HG03575 (cell line): Measurements from ENCODE around the gene FNDC3B.
"Not testable (repeated sequence)": the region's sequence is repeated elsewhere in the genome, so short reads cannot be mapped to it uniquely, and the experiment has no call there.

Experiments
- ATAC-seq: cut with Tn5 transposase; IDR thresholded peaks from one replicate; pipeline ENCODE4 v1.9.1; 2021; ENCODE audit not compliant: unreplicated experiment, insufficient number of reproducible peaks, low FRiP score; ENCODE audit errors: extremely low read depth

FNDC3B gene

GRCh38 chr3:172232579-172233212 is 193.3 kb downstream of the FNDC3B start:
- no peak for ATAC-seq

- ATAC-seq = no peak
These were observed 194.3 kb downstream of the FNDC3B start for GRCh38 chr3:172233474-172234277.

- no peak for ATAC-seq
These were observed 196.3 kb downstream of the FNDC3B start for GRCh38 chr3:172235698-172236097.

GRCh38 chr3:172236771-172237742 is 197.7 kb downstream of the FNDC3B start:
- ATAC-seq = no peak

- ATAC-seq = no peak
These were observed 198.8 kb downstream of the FNDC3B start for GRCh38 chr3:172238188-172238587.

GRCh38 chr3:172239218-172239790 is 199.9 kb downstream of the FNDC3B start:
- ATAC-seq = no peak

- ATAC-seq = no peak
These were observed 202.0 kb downstream of the FNDC3B start for GRCh38 chr3:172241405-172241804.

- not testable (repeated sequence) for ATAC-seq
These were observed 203.1 kb downstream of the FNDC3B start for GRCh38 chr3:172242471-172242870.

- ATAC-seq = not testable (repeated sequence)
These were observed 204.0 kb downstream of the FNDC3B start for GRCh38 chr3:172243376-172243775.

- no peak for ATAC-seq
These were observed 204.6 kb downstream of the FNDC3B start for GRCh38 chr3:172244011-172244410.

- no peak for ATAC-seq
These were observed 205.9 kb downstream of the FNDC3B start for GRCh38 chr3:172245241-172245640.

GRCh38 chr3:172246107-172246844 is 206.9 kb downstream of the FNDC3B start:
- no peak for ATAC-seq

- no peak for ATAC-seq
These were observed 208.3 kb downstream of the FNDC3B start for GRCh38 chr3:172247525-172248274.

- ATAC-seq = no peak
These were observed 209.7 kb downstream of the FNDC3B start for GRCh38 chr3:172249039-172249438.

- no peak for ATAC-seq
These were observed 211.8 kb downstream of the FNDC3B start for GRCh38 chr3:172251211-172251610.

GRCh38 chr3:172253200-172253599 is 213.8 kb downstream of the FNDC3B start:
- ATAC-seq = no peak

GRCh38 chr3:172254542-172254941 is 215.2 kb downstream of the FNDC3B start:
- ATAC-seq = no peak

- not testable (repeated sequence) for ATAC-seq
These were observed 215.9 kb downstream of the FNDC3B start for GRCh38 chr3:172255321-172255720.
